ENCODE results near the gene SLC49A3.
"Not testable (repeated sequence)": the region's sequence is repeated elsewhere in the genome, so short reads cannot be mapped to it uniquely, and the experiment has no call there.

The SLC49A3 gene

DNA sequence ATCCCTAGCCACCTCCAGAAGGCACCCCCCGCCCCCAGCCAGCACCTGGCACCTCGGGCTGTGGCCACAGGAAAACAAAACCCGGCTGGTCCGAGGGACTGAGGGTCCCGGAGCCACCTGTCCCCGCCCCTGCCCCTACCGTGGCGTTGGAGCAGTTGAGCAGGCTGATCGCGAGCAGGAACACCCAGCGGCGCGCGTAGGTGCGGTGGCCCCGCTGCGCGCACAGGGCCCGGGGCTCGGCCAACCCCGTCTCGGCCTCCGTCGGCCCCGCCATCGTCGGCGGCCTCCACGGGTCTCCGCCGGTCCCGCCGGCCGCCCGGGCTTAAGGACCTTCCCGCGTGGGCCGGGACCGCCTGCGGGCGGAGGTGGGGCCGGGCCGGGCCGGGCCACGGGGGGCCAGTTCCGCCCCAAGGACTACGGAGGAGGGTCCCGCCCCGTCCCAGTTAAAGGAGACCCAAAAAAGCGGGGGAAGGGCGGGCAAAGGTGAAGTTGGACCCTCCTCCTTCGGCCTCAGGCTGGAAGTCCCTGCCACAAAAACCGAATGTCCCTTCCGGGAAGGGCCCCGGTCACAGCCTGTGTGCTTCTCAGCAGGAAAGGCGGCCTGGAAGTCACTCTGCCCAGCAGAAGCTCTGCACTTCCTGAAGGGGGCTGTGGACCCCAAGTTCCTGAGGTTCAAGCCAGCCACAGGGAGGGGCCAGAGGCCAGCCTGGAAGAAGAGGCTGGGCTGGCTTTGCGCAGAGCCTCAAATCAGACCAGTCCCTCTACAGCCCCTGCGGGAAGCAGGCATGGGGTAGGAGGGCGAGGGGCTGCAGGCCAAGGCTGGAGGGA lies at the start of gene SLC49A3:
Gene SLC49A3, minus strand, starts transcription at position 298 of the 828 bp plus-strand sequence. Its CDS starts 24 bp downstream, at position 274.
- no peak for DNase-seq (ENCODE audit: low read depth)

GRCh38 chr4:736561-736960 lies 47.6 kb upstream of the SLC49A3 start:
- DNase-seq (ENCODE audit: low read depth), result not testable (repeated sequence)

GRCh38 chr4:735583-735982 lies 46.6 kb upstream of the SLC49A3 start:
- no peak for DNase-seq (ENCODE audit: low read depth)

- no peak for DNase-seq (ENCODE audit: low read depth)
These were observed 46.0 kb upstream of the SLC49A3 start for GRCh38 chr4:734951-735350.

GRCh38 chr4:734075-734474 lies 45.1 kb upstream of the SLC49A3 start:
- DNase-seq (ENCODE audit: low read depth), result no peak

- DNase-seq (ENCODE audit: low read depth), result no peak
These were observed 44.7 kb upstream of the SLC49A3 start for GRCh38 chr4:733631-733980.

DNA sequence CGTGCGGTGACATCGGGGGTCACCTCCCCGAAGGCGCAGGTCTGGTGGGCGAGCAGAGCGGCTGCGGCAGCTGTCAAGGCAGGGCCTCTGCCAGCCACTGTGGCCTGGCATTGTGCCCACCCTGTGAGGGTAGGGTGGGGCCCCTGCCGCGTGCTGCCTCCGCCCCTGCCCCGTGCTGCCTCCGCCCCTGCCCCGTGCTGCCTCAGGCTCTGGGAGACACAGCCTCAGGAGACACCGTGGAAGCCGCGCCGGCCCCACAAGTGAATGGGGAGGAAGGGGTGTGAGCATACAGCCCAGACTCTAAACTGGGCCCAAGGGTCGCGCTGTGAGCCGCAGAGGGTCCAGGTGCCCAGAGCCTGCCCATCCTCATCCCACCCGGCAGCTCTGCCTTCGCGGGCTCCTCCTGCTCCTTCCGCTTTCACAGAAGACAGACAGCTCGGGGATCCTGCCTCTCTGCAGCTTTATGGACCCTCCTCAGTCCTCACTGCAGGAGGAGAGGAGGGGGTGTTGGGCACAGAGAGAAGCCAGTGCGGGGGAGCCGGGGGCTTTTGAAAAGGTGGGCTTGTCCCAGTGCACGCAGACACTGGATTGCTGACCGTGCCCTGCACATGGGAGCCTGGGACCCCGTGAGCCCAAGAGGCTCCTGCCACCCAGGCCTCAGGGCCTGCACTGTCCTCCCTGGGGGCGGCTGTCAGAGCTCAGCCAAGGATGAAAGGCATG lies 44.1 kb upstream of the SLC49A3 start:
- no peak for DNase-seq (ENCODE audit: low read depth)

GRCh38 chr4:732486-732885 lies 43.5 kb upstream of the SLC49A3 start:
- no peak for DNase-seq (ENCODE audit: low read depth)

DNA sequence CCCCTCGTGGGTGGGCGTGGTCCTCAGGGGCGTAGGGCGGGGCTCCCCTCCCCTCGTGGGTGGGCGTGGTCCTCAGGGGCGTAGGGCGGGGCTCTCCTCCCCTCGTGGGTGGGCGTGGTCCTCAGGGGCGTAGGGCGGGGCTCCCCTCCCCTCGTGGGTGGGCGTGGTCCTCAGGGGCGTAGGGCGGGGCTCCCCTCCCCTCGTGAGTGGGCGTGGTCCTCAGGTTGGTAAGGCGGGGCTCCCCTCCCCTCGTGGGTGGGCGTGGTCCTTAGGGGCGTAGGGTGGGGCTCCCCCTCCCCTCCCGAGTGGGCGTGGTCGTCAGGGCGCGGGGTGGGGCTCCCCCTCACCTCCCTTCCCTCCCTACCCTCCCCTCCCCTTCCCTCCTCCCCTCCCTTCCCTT lies 43.0 kb upstream of the SLC49A3 start:
- not testable (repeated sequence) for DNase-seq (ENCODE audit: low read depth)

GRCh38 chr4:730946-731904 lies 42.3 kb upstream of the SLC49A3 start:
- DNase-seq (ENCODE audit: low read depth), result not testable (repeated sequence)

- DNase-seq (ENCODE audit: low read depth), result no peak
These were observed 41.6 kb upstream of the SLC49A3 start for GRCh38 chr4:730511-730910.

GRCh38 chr4:729336-730315 lies 40.7 kb upstream of the SLC49A3 start:
- no peak for DNase-seq (ENCODE audit: low read depth)

GRCh38 chr4:727576-727975 lies 38.6 kb upstream of the SLC49A3 start:
- no peak for DNase-seq (ENCODE audit: low read depth)

GRCh38 chr4:726838-727237 lies 37.9 kb upstream of the SLC49A3 start:
- no peak for DNase-seq (ENCODE audit: low read depth)

DNA sequence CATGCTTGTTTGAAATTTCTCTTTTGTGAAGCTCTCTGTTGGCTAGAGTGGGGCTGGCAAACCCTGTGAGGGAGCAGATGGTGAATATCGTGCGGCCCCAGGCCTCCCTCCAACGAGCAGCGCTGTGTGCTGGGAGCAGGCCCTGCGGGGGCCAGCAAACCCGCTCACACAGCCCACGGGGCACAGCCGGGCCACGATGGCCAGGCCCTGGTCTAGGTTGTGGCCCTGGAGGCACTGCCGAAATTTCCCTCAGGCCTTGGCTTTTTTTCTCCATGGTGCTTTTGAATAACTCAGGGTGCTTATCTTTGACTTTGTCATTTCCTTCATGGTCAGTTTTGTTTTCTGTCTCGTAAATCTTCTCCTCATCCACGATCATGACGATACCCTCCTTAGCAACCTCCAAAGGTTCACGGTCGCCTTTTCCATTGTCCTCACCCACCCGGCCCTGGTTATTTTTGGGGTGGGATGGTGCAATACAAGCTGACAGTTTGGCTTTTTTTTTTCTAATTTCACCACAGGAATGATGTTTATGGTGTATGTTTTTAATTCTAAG lies 37.4 kb upstream of the SLC49A3 start:
- no peak for DNase-seq (ENCODE audit: low read depth)

GRCh38 chr4:725391-726234 lies 36.7 kb upstream of the SLC49A3 start:
- no peak for DNase-seq (ENCODE audit: low read depth)

- DNase-seq (ENCODE audit: low read depth), result no peak
These were observed 35.0 kb upstream of the SLC49A3 start for GRCh38 chr4:723751-724530.

- DNase-seq (ENCODE audit: low read depth), result no peak
These were observed 34.0 kb upstream of the SLC49A3 start for GRCh38 chr4:722851-723360.

Data from activated T-helper 9 cell treated with anti-CD3 and anti-CD28 coated beads, Interleukin-2, amount 50 U/mL, for 16 hours (primary cell).